HCT116 (cell line): ENCODE results near the gene OR8G5.
"Not testable (repeated sequence)": the region's sequence is repeated elsewhere in the genome, so short reads cannot be mapped to it uniquely, and the experiment has no call there.

Source experiments
- POLR2A ChIP-seq: IDR thresholded peaks from 2 replicates; pipeline ENCODE4 v1.7.0; 2011; ENCODE audit warnings: borderline replicate concordance; ENCODE audit not compliant: insufficient read depth, insufficient read length; ENCODE audit errors: extremely low read depth
- TF ChIP-seq, protein P1 (sequence below): IDR thresholded peaks from 2 replicates; pipeline ENCODE4 v1.6.1; 2012; ENCODE audit warnings: low read depth
- TF ChIP-seq, protein P2 (sequence below), 3 experiments: fragments of 200-600 bp in 1 of 3; sonication (generic) in 1 of 3; IDR thresholded peaks in 2 of 3; conservative IDR thresholded peaks in 1 of 3; 2 replicates each; pipeline ENCODE4 v1.5.1; 2012 to 2017; ENCODE audit warnings: low read depth in 2 of 3, low read length in 2 of 3, antibody characterized with exemption in 1 of 3, borderline replicate concordance in 1 of 3, control low read depth in 1 of 3, mild to moderate bottlenecking in 1 of 3, mixed read lengths in 1 of 3, mixed run types in 1 of 3, moderate library complexity in 1 of 3; ENCODE audit not compliant: insufficient read depth in 1 of 3

DNA sequence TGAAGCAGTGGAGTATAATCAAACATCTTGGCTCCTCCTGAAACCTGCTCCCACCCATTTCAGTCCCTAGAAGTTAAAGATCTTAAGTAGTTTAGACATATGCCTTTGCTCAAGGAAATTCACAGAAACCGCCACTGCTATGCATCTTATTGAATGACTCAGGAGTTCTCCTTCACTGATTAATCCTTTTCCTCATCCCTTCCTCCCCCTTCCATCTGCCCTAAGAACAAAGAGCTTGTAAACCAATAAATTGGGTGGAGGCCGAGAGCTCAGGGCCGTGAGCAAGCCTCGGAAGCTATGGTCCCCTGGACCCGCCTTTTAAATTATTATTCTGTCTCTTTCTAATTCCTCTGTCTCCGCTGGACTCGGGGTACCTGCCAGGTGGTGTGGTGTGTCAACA is 14.7 kb downstream of the OR8G5 start:
- TF ChIP-seq, protein P1, sequence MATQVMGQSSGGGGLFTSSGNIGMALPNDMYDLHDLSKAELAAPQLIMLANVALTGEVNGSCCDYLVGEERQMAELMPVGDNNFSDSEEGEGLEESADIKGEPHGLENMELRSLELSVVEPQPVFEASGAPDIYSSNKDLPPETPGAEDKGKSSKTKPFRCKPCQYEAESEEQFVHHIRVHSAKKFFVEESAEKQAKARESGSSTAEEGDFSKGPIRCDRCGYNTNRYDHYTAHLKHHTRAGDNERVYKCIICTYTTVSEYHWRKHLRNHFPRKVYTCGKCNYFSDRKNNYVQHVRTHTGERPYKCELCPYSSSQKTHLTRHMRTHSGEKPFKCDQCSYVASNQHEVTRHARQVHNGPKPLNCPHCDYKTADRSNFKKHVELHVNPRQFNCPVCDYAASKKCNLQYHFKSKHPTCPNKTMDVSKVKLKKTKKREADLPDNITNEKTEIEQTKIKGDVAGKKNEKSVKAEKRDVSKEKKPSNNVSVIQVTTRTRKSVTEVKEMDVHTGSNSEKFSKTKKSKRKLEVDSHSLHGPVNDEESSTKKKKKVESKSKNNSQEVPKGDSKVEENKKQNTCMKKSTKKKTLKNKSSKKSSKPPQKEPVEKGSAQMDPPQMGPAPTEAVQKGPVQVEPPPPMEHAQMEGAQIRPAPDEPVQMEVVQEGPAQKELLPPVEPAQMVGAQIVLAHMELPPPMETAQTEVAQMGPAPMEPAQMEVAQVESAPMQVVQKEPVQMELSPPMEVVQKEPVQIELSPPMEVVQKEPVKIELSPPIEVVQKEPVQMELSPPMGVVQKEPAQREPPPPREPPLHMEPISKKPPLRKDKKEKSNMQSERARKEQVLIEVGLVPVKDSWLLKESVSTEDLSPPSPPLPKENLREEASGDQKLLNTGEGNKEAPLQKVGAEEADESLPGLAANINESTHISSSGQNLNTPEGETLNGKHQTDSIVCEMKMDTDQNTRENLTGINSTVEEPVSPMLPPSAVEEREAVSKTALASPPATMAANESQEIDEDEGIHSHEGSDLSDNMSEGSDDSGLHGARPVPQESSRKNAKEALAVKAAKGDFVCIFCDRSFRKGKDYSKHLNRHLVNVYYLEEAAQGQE = not testable (repeated sequence)
- TF ChIP-seq POLR2A = not testable (repeated sequence)
- TF ChIP-seq, protein P2, sequence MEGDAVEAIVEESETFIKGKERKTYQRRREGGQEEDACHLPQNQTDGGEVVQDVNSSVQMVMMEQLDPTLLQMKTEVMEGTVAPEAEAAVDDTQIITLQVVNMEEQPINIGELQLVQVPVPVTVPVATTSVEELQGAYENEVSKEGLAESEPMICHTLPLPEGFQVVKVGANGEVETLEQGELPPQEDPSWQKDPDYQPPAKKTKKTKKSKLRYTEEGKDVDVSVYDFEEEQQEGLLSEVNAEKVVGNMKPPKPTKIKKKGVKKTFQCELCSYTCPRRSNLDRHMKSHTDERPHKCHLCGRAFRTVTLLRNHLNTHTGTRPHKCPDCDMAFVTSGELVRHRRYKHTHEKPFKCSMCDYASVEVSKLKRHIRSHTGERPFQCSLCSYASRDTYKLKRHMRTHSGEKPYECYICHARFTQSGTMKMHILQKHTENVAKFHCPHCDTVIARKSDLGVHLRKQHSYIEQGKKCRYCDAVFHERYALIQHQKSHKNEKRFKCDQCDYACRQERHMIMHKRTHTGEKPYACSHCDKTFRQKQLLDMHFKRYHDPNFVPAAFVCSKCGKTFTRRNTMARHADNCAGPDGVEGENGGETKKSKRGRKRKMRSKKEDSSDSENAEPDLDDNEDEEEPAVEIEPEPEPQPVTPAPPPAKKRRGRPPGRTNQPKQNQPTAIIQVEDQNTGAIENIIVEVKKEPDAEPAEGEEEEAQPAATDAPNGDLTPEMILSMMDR (IDR thresholded peaks at IDR 0.05 in 2 of 3, conservative IDR thresholded peaks at IDR 0.05 in 1 of 3; ENCODE audit: borderline replicate concordance in 1 of 3, insufficient read depth in 1 of 3, low read depth in 2 of 3, low read length in 2 of 3) = not testable (repeated sequence)
